GM18520 (cell line): ENCODE results near the gene TSHZ3.

ENCODE experiments used
- ATAC-seq: cut with Tn5 transposase; IDR thresholded peaks from one replicate; pipeline ENCODE4 v1.9.1; 2021; ENCODE audit not compliant: unreplicated experiment

The TSHZ3 gene

GRCh38 chr19:31289976-31290375 is 59.3 kb downstream of the TSHZ3 start:
- ATAC-seq = no peak

GRCh38 chr19:31289381-31289880 is 59.8 kb downstream of the TSHZ3 start:
- no peak for ATAC-seq

- no peak for ATAC-seq
Observed at GRCh38 chr19:31286491-31286890, 62.7 kb downstream of the TSHZ3 start.

GRCh38 chr19:31285744-31286143 is 63.5 kb downstream of the TSHZ3 start:
- ATAC-seq = no peak

GRCh38 chr19:31284621-31285020 is 64.6 kb downstream of the TSHZ3 start:
- ATAC-seq = no peak

GRCh38 chr19:31283701-31284100 is 65.5 kb downstream of the TSHZ3 start:
- ATAC-seq = no peak

GRCh38 chr19:31282346-31282745 is 66.9 kb downstream of the TSHZ3 start:
- no peak for ATAC-seq

- ATAC-seq = no peak
Observed at GRCh38 chr19:31280287-31281006, 68.8 kb downstream of the TSHZ3 start.

GRCh38 chr19:31279436-31279765 is 69.8 kb downstream of the TSHZ3 start:
- no peak for ATAC-seq

GRCh38 chr19:31278555-31279435 is 70.4 kb downstream of the TSHZ3 start:
- no peak for ATAC-seq

GRCh38 chr19:31277516-31277915 is 71.7 kb downstream of the TSHZ3 start:
- no peak for ATAC-seq

GRCh38 chr19:31276831-31277230 is 72.4 kb downstream of the TSHZ3 start:
- ATAC-seq = no peak

GRCh38 chr19:31275068-31275334 is 74.2 kb downstream of the TSHZ3 start:
- no peak for ATAC-seq

GRCh38 chr19:31274251-31275067 is 74.8 kb downstream of the TSHZ3 start:
- ATAC-seq = no peak

- ATAC-seq = no peak
Observed at GRCh38 chr19:31272583-31273106, 76.6 kb downstream of the TSHZ3 start.

- ATAC-seq = no peak
Observed at GRCh38 chr19:31271306-31271911, 77.8 kb downstream of the TSHZ3 start.

- ATAC-seq = no peak
Observed at GRCh38 chr19:31270897-31271296, 78.3 kb downstream of the TSHZ3 start.

- ATAC-seq = no peak
Observed at GRCh38 chr19:31269425-31270127, 79.7 kb downstream of the TSHZ3 start.

GRCh38 chr19:31268751-31269383 is 80.4 kb downstream of the TSHZ3 start:
- no peak for ATAC-seq

- ATAC-seq = no peak
Observed at GRCh38 chr19:31266731-31267130, 82.5 kb downstream of the TSHZ3 start.
